HG02610 (cell line): Measurements from ENCODE around the gene CMA1.
A peak's percentile ranks its signal among the peaks of the same experiment; 100 is the strongest.
"Not testable (repeated sequence)": the region's sequence is repeated elsewhere in the genome, so short reads cannot be mapped to it uniquely, and the experiment has no call there.

Experiments used
- ATAC-seq: cut with Tn5 transposase; IDR thresholded peaks from one replicate; pipeline ENCODE4 v1.9.1; 2021; ENCODE audit warnings: mild to moderate bottlenecking, moderate library complexity; ENCODE audit not compliant: unreplicated experiment

CMA1 gene

GRCh38 chr14:24470450-24470849 is 37.6 kb downstream of the CMA1 start:
- not testable (repeated sequence) for ATAC-seq

GRCh38 chr14:24465805-24466204 is 42.3 kb downstream of the CMA1 start:
- ATAC-seq = no peak

GRCh38 chr14:24465368-24465767 is 42.7 kb downstream of the CMA1 start:
- no peak for ATAC-seq

GRCh38 chr14:24463884-24464785 is 43.9 kb downstream of the CMA1 start:
- no peak for ATAC-seq

- ATAC-seq = peak; percentile 54
Observed at GRCh38 chr14:24463017-24463883, 44.8 kb downstream of the CMA1 start.

GRCh38 chr14:24461336-24461735 is 46.7 kb downstream of the CMA1 start:
- ATAC-seq = no peak

GRCh38 chr14:24459331-24459730 is 48.7 kb downstream of the CMA1 start:
- no peak for ATAC-seq

GRCh38 chr14:24458736-24459135 is 49.3 kb downstream of the CMA1 start:
- no peak for ATAC-seq

- no peak for ATAC-seq
Observed at GRCh38 chr14:24456980-24457379, 51.1 kb downstream of the CMA1 start.
